ENCODE measurements around the gene OR10AD1. TPM values are rescaled to one million over a fixed set of nuclear protein-coding genes. Genes with fewer than 3 reads are reported as not detected.

Gene OR10AD1
- total and polyA plus RNA-seq, 2 experiments from 2014 or later, result not detected

- peak overlapping the region; percentile 39 for H3K4me3 ChIP-seq
- no peak overlapping the region for H3K27ac ChIP-seq
- peaks cover 30% of the 10 kb centered on the region for H3K27me3 ChIP-seq
- H3K36me3 ChIP-seq, result no peaks in the 10 kb centered on the region
- no peaks in the 10 kb centered on the region for H3K9me3 ChIP-seq (ENCODE audit: low read depth)
- peak; percentile 85 to 97 for DNase-seq (ENCODE audit: low read depth in 1 of 2, low spot score in 1 of 2)
- TF ChIP-seq CTCF (IDR thresholded peaks at IDR 0.05; ENCODE audit: low read depth, low read length), result no peak
- H3K4me1 ChIP-seq (ENCODE audit: low read depth), result no peaks in the 10 kb centered on the region
Measured at GRCh38 chr12:48197971-48198671, 5.0 kb downstream of the OR10AD1 start.

DNA sequence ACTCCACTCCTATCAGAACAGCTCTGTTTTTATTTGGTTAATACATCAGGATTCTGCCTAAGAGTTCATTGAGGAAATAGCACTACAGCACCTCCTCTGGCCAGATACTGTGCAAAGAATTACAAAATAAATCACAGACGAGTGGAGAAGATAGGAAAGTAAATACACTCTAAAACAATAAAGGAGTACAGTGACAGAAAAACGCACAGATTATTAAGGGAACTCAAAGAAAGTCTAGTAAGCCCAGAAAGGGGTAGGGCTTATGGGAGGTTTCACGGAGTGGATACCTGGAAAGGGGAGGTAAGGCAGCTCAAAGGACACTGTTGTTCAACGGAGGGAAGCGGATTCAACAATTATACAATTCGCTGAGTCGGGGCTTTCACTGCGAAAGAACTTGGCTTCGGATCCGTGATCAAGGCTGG lies 5.5 kb downstream of the OR10AD1 start:
- no peak overlapping the region for H3K27ac ChIP-seq
- peak in 1 of 2 donors; percentile 55 for DNase-seq (ENCODE audit: low read depth in 1 of 2, low spot score in 1 of 2)
- no peaks in the 10 kb centered on the region for H3K9me3 ChIP-seq (ENCODE audit: low read depth)
- H3K36me3 ChIP-seq, result no peaks in the 10 kb centered on the region
- peaks cover 36% of the 10 kb centered on the region for H3K27me3 ChIP-seq
- H3K4me3 ChIP-seq, result peak overlapping the region; percentile 39
- H3K4me1 ChIP-seq (ENCODE audit: low read depth), result no peaks in the 10 kb centered on the region
- TF ChIP-seq CTCF (IDR thresholded peaks at IDR 0.05; ENCODE audit: low read depth, low read length), result peak; percentile 58

GRCh38 chr12:48194799-48195201 lies 8.3 kb downstream of the OR10AD1 start:
- Histone ChIP-seq H3K27ac (no peak overlapping the region), H3K4me3 (no peak overlapping the region), H3K4me1 (ENCODE audit: low read depth) (no peaks in the 10 kb centered on the region), H3K27me3 (peaks cover 59% of the 10 kb centered on the region), H3K9me3 (ENCODE audit: low read depth) (no peaks in the 10 kb centered on the region), H3K36me3 (no peaks in the 10 kb centered on the region)
- peak in 1 of 2 donors; percentile 54 for DNase-seq (ENCODE audit: low read depth in 1 of 2, low spot score in 1 of 2)
- TF ChIP-seq CTCF (IDR thresholded peaks at IDR 0.05; ENCODE audit: low read depth, low read length), result no peak

DNA sequence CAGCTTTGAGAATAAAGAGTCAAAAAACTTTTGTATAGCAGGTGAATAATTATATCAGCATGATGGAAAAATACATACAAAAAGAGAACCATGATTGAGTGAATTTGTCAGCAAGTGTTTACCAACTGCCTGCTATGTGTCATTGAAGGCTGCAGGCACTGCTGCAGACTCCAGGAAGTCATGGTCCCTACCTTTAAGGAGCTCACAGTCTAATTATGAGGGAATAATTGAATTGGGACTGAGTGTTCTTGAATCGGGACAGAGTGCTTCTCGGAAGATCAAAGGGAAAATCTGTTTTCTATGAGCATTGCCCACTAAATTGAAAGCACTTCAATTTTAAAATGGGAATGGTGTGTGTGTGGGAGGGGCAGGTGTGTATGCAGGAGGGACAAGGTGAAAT lies 9.5 kb downstream of the OR10AD1 start:
- no peak for DNase-seq (ENCODE audit: low read depth in 1 of 2, low spot score in 1 of 2)
- H3K27ac ChIP-seq, result no peak overlapping the region
- H3K27me3 ChIP-seq, result peaks cover 69% of the 10 kb centered on the region

GRCh38 chr12:48192861-48193260 lies 10.2 kb downstream of the OR10AD1 start:
- Histone ChIP-seq H3K27me3 (peaks cover 76% of the 10 kb centered on the region), H3K27ac (no peak overlapping the region), H3K9me3 (ENCODE audit: low read depth) (no peaks in the 10 kb centered on the region), H3K36me3 (no peaks in the 10 kb centered on the region), H3K4me1 (ENCODE audit: low read depth) (no peaks in the 10 kb centered on the region), H3K4me3 (no peak overlapping the region)
- no peak for DNase-seq (ENCODE audit: low read depth in 1 of 2, low spot score in 1 of 2)
- no peak for TF ChIP-seq CTCF (IDR thresholded peaks at IDR 0.05; ENCODE audit: low read depth, low read length)

More for the DNA sequence above, 9.5 kb downstream of the OR10AD1 start:
- no peaks in the 10 kb centered on the region for H3K4me1 ChIP-seq (ENCODE audit: low read depth)
- no peak for TF ChIP-seq CTCF (IDR thresholded peaks at IDR 0.05; ENCODE audit: low read depth, low read length)
- no peaks in the 10 kb centered on the region for H3K9me3 ChIP-seq (ENCODE audit: low read depth)
- no peaks in the 10 kb centered on the region for H3K36me3 ChIP-seq
- H3K4me3 ChIP-seq, result no peak overlapping the region
